ENCODE results near the gene OSCP1. TPM values are rescaled to one million over a fixed set of nuclear protein-coding genes. Genes with fewer than 3 reads are reported as not detected.
"Not testable (repeated sequence)": the region's sequence is repeated elsewhere in the genome, so short reads cannot be mapped to it uniquely, and the experiment has no call there.

OSCP1 gene
- total and polyA plus RNA-seq, 2 donors (not counting 1 experiment from before 2014, with no cell fraction given), result 0.16 to 0.94 TPM

DNA sequence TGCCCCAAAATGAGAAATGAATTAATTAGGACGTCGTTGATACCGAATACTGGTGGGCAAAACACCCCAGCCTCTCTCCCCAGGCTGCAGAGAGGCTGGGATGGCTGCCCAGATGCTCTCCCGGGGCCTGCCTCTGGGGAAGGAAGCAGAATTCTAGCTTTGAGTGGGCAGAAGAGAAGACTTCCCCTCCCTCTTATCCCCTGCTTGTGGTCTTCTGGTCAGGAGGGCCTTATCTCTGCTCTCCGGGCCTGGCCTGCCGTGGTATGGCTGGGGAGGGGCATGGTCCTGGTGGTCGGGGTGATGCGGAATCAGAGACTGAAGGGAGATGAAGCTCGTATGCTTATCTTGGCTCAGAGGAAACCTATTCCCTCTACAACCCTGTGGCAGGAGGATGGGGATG is 42.2 kb upstream of the OSCP1 start:
- CTCF ChIA-PET, result no interaction called here
- no peak overlapping the region for H3K4me3 Mint-ChIP-seq
- H3K9me3 Mint-ChIP-seq (ENCODE audit: insufficient read depth), result no peaks in the 10 kb centered on the region
- no peaks in the 10 kb centered on the region for H3K27me3 ChIP-seq (replicated peaks in 1 of 4; ENCODE audit: control extremely low read depth in 1 of 4, control insufficient read depth in 3 of 4, insufficient read depth in 4 of 4, low read length in 3 of 4)
- H3K4me1 ChIP-seq (ENCODE audit: control insufficient read depth in 2 of 2, insufficient read depth in 2 of 2, low read length in 2 of 2), result peaks cover 0 to 4% of the 10 kb centered on the region in 2 donors
- no peak for TF ChIP-seq EZH2 (IDR thresholded peaks at IDR 0.05; ENCODE audit: borderline replicate concordance, insufficient read depth, low read depth, low read length, poor library complexity, severe bottlenecking)
- TF ChIP-seq, protein P1, sequence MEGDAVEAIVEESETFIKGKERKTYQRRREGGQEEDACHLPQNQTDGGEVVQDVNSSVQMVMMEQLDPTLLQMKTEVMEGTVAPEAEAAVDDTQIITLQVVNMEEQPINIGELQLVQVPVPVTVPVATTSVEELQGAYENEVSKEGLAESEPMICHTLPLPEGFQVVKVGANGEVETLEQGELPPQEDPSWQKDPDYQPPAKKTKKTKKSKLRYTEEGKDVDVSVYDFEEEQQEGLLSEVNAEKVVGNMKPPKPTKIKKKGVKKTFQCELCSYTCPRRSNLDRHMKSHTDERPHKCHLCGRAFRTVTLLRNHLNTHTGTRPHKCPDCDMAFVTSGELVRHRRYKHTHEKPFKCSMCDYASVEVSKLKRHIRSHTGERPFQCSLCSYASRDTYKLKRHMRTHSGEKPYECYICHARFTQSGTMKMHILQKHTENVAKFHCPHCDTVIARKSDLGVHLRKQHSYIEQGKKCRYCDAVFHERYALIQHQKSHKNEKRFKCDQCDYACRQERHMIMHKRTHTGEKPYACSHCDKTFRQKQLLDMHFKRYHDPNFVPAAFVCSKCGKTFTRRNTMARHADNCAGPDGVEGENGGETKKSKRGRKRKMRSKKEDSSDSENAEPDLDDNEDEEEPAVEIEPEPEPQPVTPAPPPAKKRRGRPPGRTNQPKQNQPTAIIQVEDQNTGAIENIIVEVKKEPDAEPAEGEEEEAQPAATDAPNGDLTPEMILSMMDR (IDR thresholded peaks at IDR 0.05), result no peak
- POLR2A ChIA-PET, result no interaction called here
- no peak overlapping the region for H3K4me2 ChIP-seq (replicated peaks; ENCODE audit: low read depth, low read length, poor library complexity, severe bottlenecking)
- H4K20me1 ChIP-seq (ENCODE audit: control insufficient read depth, insufficient read depth, low read length, poor library complexity, severe bottlenecking), result no peaks in the 10 kb centered on the region
- ATAC-seq (ENCODE audit: low read depth) (no peak), DNase-seq (no peak)
- H3K4me3 ChIP-seq (ENCODE audit: control extremely low read depth in 1 of 5, extremely low read depth in 1 of 5, insufficient read depth in 1 of 5, low read depth in 2 of 5, low read length in 4 of 5), result no peak overlapping the region
- no peaks in the 10 kb centered on the region for H3K9me3 ChIP-seq (ENCODE audit: control extremely low read depth in 1 of 3, control insufficient read depth in 2 of 3, insufficient read depth in 1 of 3, low read length in 2 of 3)
- H3K9ac ChIP-seq (ENCODE audit: low read length), result no peak overlapping the region
- H3K79me2 ChIP-seq (ENCODE audit: control insufficient read depth, insufficient read depth, low read length), result no peaks in the 10 kb centered on the region
- H3K27ac Mint-ChIP-seq, result no peak overlapping the region
- WGBS (ENCODE audit: insufficient coverage), result no CpG with 5 or more reads among the region's 9 CpGs
- peaks cover 19% of the 10 kb centered on the region for H3K27me3 Mint-ChIP-seq
- peaks cover 4% of the 10 kb centered on the region for H3K4me1 Mint-ChIP-seq
- H3K27ac ChIP-seq (ENCODE audit: low read length in 2 of 2), result no peak overlapping the region
- no peaks in the 10 kb centered on the region for H3K36me3 ChIP-seq (replicated peaks in 1 of 2; ENCODE audit: control extremely low read depth in 1 of 2, control insufficient read depth in 1 of 2, extremely low read depth in 1 of 2, insufficient read depth in 2 of 2, low read length in 1 of 2)
- no peak overlapping the region for H2AFZ ChIP-seq (ENCODE audit: insufficient read depth, low read depth, low read length, poor library complexity, severe bottlenecking)
- intact Hi-C loops (cut with micrococcal nuclease), result no loop called here

- H3K4me3 Mint-ChIP-seq; H3K4me2 ChIP-seq (replicated peaks; ENCODE audit: low read depth, low read length, poor library complexity, severe bottlenecking); intact Hi-C loops (cut with micrococcal nuclease); ATAC-seq (ENCODE audit: low read depth); H4K20me1 ChIP-seq (ENCODE audit: control insufficient read depth, insufficient read depth, low read length, poor library complexity, severe bottlenecking); H3K27ac ChIP-seq (ENCODE audit: low read length in 2 of 2); H2AFZ ChIP-seq (ENCODE audit: insufficient read depth, low read depth, low read length, poor library complexity, severe bottlenecking); CTCF ChIA-PET; POLR2A ChIA-PET; H3K27ac Mint-ChIP-seq; H3K79me2 ChIP-seq (ENCODE audit: control insufficient read depth, insufficient read depth, low read length); H3K4me3 ChIP-seq (ENCODE audit: control extremely low read depth in 1 of 5, extremely low read depth in 1 of 5, insufficient read depth in 1 of 5, low read depth in 2 of 5, low read length in 4 of 5); H3K36me3 ChIP-seq (replicated peaks in 1 of 2; ENCODE audit: control extremely low read depth in 1 of 2, control insufficient read depth in 1 of 2, extremely low read depth in 1 of 2, insufficient read depth in 2 of 2, low read length in 1 of 2); H3K27me3 Mint-ChIP-seq; H3K27me3 ChIP-seq (replicated peaks in 1 of 4; ENCODE audit: control extremely low read depth in 1 of 4, control insufficient read depth in 3 of 4, insufficient read depth in 4 of 4, low read length in 3 of 4); H3K9me3 Mint-ChIP-seq (ENCODE audit: insufficient read depth); H3K9me3 ChIP-seq (ENCODE audit: control extremely low read depth in 1 of 3, control insufficient read depth in 2 of 3, insufficient read depth in 1 of 3, low read length in 2 of 3); H3K9ac ChIP-seq (ENCODE audit: low read length); DNase-seq: not testable (repeated sequence)
- peaks cover 20% of the 10 kb centered on the region for H3K4me1 Mint-ChIP-seq
- H3K4me1 ChIP-seq (ENCODE audit: control insufficient read depth in 2 of 2, insufficient read depth in 2 of 2, low read length in 2 of 2), result peaks cover 16 to 22% of the 10 kb centered on the region in 2 donors
- WGBS (ENCODE audit: insufficient coverage), result 42% methylated on average over 2 of the region's 10 CpGs
These were observed 39.2 kb upstream of the OSCP1 start for GRCh38 chr1:36489258-36490051.
